ENCODE data around the gene POPDC3.

Gene POPDC3

DNA sequence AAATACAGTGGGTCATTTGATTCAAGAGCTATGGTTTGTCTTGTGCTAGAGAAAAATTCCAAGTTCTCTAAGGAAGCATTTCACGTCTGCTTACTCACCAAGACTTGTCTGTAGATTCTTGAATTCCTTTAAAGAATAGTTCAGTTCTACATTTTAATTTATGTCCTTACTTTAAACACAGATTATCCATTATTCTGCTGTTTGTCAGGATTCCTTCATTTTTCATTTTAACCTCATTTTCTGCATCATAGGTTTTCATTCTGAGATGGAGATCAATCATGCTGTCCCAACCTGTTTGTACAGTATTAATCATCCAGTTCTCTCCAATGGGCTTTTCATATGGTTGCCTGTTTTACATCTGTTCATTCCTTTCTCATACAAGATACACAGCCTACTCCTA lies 24.5 kb upstream of the POPDC3 start:
- TF ChIP-seq TCF12 (IDR thresholded peaks at IDR 0.05; ENCODE audit: low read depth) (no peak), CREB1 (IDR thresholded peaks at IDR 0.05; ENCODE audit: low read depth) (no peak), NFIC (IDR thresholded peaks at IDR 0.05) (no peak)

DNA sequence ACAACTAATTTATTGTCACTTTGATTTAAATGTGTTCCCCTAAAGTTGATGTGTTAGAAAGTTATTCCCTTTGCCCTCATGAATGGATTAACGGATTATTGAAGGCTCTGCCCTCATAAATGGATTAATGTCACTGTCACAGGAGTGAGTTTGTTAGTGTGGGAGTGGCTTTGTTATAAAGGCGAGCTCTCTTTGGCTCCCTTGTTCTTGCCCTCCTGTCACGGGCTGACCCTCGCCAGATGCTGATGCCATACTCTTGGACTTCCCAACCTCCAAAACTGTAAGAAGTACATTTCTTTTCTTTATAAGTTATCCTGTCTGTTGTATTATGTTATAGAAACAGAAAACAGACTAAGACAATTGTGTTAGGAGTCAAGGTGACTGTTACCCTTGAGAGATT lies 22.7 kb upstream of the POPDC3 start:
- no peak for TF ChIP-seq ZBTB7A (IDR thresholded peaks at IDR 0.05; ENCODE audit: low read depth)
- TF ChIP-seq FOXM1 (IDR thresholded peaks at IDR 0.05; ENCODE audit: borderline replicate concordance, low read depth): no peak
- TF ChIP-seq YY1 (IDR thresholded peaks at IDR 0.05; ENCODE audit: low read depth): no peak
- no peak for TF ChIP-seq CEBPB (IDR thresholded peaks at IDR 0.05)
- no peak for TF ChIP-seq RAD21 (IDR thresholded peaks at IDR 0.05; ENCODE audit: low read depth)
- TF ChIP-seq, protein P1, sequence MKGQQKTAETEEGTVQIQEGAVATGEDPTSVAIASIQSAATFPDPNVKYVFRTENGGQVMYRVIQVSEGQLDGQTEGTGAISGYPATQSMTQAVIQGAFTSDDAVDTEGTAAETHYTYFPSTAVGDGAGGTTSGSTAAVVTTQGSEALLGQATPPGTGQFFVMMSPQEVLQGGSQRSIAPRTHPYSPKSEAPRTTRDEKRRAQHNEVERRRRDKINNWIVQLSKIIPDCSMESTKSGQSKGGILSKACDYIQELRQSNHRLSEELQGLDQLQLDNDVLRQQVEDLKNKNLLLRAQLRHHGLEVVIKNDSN (IDR thresholded peaks at IDR 0.05): no peak

DNA sequence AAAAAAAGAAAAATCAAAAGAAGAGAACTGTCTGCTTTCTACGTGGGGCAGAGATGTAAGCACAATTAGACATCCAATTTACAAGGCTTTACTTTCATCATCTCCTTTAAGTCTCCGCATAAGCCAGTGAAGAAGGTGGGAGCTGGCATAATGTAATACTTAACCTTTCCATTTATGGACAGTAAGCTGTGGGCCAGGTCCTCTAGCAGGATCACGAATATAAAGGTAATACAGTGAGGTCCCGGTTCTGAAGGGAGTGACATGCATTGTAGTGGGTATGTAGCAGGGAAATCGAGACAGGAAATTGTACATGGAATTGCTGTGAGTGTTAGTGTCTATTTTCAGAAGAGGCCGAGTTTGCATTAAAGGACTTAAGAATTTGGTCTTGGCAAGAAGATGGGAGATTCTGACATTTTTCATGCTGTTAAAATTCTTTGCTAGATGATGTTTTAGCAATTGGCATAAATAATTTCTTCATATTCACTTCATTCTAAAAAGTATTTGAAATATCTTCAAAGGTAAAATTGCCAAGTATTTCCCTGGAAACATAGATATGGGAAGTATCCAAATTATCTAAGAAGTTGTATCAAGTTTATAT lies 20.4 kb upstream of the POPDC3 start:
- TF ChIP-seq, protein P2, sequence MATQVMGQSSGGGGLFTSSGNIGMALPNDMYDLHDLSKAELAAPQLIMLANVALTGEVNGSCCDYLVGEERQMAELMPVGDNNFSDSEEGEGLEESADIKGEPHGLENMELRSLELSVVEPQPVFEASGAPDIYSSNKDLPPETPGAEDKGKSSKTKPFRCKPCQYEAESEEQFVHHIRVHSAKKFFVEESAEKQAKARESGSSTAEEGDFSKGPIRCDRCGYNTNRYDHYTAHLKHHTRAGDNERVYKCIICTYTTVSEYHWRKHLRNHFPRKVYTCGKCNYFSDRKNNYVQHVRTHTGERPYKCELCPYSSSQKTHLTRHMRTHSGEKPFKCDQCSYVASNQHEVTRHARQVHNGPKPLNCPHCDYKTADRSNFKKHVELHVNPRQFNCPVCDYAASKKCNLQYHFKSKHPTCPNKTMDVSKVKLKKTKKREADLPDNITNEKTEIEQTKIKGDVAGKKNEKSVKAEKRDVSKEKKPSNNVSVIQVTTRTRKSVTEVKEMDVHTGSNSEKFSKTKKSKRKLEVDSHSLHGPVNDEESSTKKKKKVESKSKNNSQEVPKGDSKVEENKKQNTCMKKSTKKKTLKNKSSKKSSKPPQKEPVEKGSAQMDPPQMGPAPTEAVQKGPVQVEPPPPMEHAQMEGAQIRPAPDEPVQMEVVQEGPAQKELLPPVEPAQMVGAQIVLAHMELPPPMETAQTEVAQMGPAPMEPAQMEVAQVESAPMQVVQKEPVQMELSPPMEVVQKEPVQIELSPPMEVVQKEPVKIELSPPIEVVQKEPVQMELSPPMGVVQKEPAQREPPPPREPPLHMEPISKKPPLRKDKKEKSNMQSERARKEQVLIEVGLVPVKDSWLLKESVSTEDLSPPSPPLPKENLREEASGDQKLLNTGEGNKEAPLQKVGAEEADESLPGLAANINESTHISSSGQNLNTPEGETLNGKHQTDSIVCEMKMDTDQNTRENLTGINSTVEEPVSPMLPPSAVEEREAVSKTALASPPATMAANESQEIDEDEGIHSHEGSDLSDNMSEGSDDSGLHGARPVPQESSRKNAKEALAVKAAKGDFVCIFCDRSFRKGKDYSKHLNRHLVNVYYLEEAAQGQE (IDR thresholded peaks at IDR 0.05; ENCODE audit: low read depth): no peak
- no peak for TF ChIP-seq ZBTB7A (IDR thresholded peaks at IDR 0.05; ENCODE audit: low read depth)
- no peak for TF ChIP-seq TAF1 (IDR thresholded peaks at IDR 0.05; ENCODE audit: low read depth)
- no peak for TF ChIP-seq RAD21 (IDR thresholded peaks at IDR 0.05; ENCODE audit: low read depth)
- TF ChIP-seq NFIC (IDR thresholded peaks at IDR 0.05): no peak
- TF ChIP-seq TEAD4 (IDR thresholded peaks at IDR 0.05): no peak
- TF ChIP-seq, protein P3, sequence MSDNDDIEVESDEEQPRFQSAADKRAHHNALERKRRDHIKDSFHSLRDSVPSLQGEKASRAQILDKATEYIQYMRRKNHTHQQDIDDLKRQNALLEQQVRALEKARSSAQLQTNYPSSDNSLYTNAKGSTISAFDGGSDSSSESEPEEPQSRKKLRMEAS (IDR thresholded peaks at IDR 0.05): no peak
- TF ChIP-seq CEBPB (IDR thresholded peaks at IDR 0.05): no peak
- TF ChIP-seq TCF12 (IDR thresholded peaks at IDR 0.05; ENCODE audit: low read depth): no peak
- no peak for TF ChIP-seq YY1 (IDR thresholded peaks at IDR 0.05; ENCODE audit: low read depth)
- TF ChIP-seq CREB1 (IDR thresholded peaks at IDR 0.05; ENCODE audit: low read depth): no peak
- TF ChIP-seq FOXM1 (IDR thresholded peaks at IDR 0.05; ENCODE audit: borderline replicate concordance, low read depth): no peak
- TF ChIP-seq, protein P1 (IDR thresholded peaks at IDR 0.05): no peak
- TF ChIP-seq EP300 (IDR thresholded peaks at IDR 0.05; ENCODE audit: borderline replicate concordance): no peak
- no peak for TF ChIP-seq EGR1 (IDR thresholded peaks at IDR 0.05)

DNA sequence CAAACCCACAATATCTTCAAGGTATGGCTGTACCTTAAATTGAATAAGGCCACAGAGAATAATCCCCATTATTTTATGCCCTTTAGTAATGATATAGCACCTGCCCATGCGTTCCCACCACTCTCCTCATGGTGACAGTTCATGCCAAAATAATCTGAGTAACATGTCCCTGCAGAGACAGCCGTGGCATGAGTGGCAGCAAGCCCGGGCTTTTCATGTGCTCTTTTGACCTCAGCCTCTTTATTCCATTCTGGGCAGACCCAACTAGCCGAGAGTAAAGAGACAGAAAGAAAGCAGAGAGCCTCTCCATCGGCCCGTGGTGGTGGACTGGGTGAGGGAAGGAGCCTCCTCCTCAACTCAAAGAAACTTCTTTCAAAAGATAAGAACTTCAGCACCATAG lies 19.9 kb upstream of the POPDC3 start:
- no peak for TF ChIP-seq TCF12 (IDR thresholded peaks at IDR 0.05; ENCODE audit: low read depth)
- TF ChIP-seq ZBTB7A (IDR thresholded peaks at IDR 0.05; ENCODE audit: low read depth): no peak
- no peak for TF ChIP-seq TAF1 (IDR thresholded peaks at IDR 0.05; ENCODE audit: low read depth)
- TF ChIP-seq, protein P2 (IDR thresholded peaks at IDR 0.05; ENCODE audit: low read depth): no peak

DNA sequence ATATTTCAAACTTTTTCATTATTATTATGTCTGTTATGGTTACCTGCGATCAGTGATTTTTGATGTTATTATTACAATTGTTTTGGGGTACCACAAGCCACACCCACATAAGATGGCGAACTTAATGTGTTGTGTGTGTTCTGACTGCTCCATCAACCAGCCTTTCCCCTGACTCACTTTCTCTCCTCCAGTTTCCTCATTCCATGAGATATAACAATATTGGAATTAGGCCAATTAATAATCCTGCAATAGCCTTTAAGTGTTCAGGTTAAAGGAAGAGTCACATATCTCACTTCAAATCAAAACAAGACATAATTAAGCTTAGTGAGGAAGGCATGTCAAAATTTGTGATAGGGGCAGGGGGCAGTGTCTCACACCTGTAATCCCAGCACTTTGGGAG lies 16.3 kb upstream of the POPDC3 start:
- TF ChIP-seq YY1 (IDR thresholded peaks at IDR 0.05; ENCODE audit: low read depth) (no peak), TCF12 (IDR thresholded peaks at IDR 0.05; ENCODE audit: low read depth) (no peak), CREB1 (IDR thresholded peaks at IDR 0.05; ENCODE audit: low read depth) (no peak), ZBTB7A (IDR thresholded peaks at IDR 0.05; ENCODE audit: low read depth) (no peak), EGR1 (IDR thresholded peaks at IDR 0.05) (no peak), EP300 (IDR thresholded peaks at IDR 0.05; ENCODE audit: borderline replicate concordance) (no peak), FOXM1 (IDR thresholded peaks at IDR 0.05; ENCODE audit: borderline replicate concordance, low read depth) (no peak), CEBPB (IDR thresholded peaks at IDR 0.05) (no peak), RAD21 (IDR thresholded peaks at IDR 0.05; ENCODE audit: low read depth) (no peak), TAF1 (IDR thresholded peaks at IDR 0.05; ENCODE audit: low read depth) (no peak), NFIC (IDR thresholded peaks at IDR 0.05) (no peak), TEAD4 (IDR thresholded peaks at IDR 0.05) (no peak)
- TF ChIP-seq, protein P3 (IDR thresholded peaks at IDR 0.05): no peak
- TF ChIP-seq, protein P2 (IDR thresholded peaks at IDR 0.05; ENCODE audit: low read depth): no peak
- TF ChIP-seq, protein P1 (IDR thresholded peaks at IDR 0.05): no peak
